ENCODE measurements around the gene GDPD4. TPM values are rescaled to one million over a fixed set of nuclear protein-coding genes. Genes with fewer than 3 reads are reported as not detected.

Gene GDPD4
- total RNA-seq, 4 donors from 2014 or later = not detected

DNA sequence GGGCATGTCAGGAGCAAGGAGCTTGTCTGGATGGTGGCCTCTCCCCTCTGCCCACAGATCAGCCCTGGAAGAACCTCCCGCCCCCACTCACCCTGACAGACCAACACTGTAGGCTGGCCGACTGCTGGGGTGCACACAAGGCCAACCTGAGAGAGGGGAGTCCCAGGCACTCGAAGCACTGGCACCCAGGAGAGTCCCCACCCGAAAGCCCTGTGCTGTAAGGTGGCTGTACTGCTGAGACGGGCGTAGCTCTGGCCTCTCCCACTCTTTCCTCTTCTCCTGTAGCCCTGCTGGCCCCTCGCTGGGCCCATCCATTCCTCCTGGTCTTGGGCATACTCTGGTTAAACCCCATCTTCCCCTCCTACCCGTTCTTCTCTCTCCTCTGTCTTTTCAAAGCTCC, 133.7 kb downstream of the GDPD4 start:
- H3K27ac ChIP-seq = no peak overlapping the region
- no peaks in the 10 kb centered on the region for H3K4me1 ChIP-seq
- H3K9me3 ChIP-seq = no peaks in the 10 kb centered on the region
- no peak for ATAC-seq
- no peak overlapping the region for H3K4me3 ChIP-seq
- H3K36me3 ChIP-seq = no peaks in the 10 kb centered on the region
- 88 to 90% methylated on average over 3 to 5 of the region's 8 CpGs for WGBS, 2 donors (ENCODE audit: low coverage in 1 of 2)
- TF ChIP-seq POLR2A (IDR thresholded peaks at IDR 0.05) = no peak
- TF ChIP-seq POLR2AphosphoS5 (IDR thresholded peaks at IDR 0.05) = no peak
- TF ChIP-seq, protein P1, sequence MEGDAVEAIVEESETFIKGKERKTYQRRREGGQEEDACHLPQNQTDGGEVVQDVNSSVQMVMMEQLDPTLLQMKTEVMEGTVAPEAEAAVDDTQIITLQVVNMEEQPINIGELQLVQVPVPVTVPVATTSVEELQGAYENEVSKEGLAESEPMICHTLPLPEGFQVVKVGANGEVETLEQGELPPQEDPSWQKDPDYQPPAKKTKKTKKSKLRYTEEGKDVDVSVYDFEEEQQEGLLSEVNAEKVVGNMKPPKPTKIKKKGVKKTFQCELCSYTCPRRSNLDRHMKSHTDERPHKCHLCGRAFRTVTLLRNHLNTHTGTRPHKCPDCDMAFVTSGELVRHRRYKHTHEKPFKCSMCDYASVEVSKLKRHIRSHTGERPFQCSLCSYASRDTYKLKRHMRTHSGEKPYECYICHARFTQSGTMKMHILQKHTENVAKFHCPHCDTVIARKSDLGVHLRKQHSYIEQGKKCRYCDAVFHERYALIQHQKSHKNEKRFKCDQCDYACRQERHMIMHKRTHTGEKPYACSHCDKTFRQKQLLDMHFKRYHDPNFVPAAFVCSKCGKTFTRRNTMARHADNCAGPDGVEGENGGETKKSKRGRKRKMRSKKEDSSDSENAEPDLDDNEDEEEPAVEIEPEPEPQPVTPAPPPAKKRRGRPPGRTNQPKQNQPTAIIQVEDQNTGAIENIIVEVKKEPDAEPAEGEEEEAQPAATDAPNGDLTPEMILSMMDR (IDR thresholded peaks at IDR 0.05) = no peak
- TF ChIP-seq EP300 (IDR thresholded peaks at IDR 0.05) = no peak
- H3K27me3 ChIP-seq = peaks cover 9% of the 10 kb centered on the region

DNA sequence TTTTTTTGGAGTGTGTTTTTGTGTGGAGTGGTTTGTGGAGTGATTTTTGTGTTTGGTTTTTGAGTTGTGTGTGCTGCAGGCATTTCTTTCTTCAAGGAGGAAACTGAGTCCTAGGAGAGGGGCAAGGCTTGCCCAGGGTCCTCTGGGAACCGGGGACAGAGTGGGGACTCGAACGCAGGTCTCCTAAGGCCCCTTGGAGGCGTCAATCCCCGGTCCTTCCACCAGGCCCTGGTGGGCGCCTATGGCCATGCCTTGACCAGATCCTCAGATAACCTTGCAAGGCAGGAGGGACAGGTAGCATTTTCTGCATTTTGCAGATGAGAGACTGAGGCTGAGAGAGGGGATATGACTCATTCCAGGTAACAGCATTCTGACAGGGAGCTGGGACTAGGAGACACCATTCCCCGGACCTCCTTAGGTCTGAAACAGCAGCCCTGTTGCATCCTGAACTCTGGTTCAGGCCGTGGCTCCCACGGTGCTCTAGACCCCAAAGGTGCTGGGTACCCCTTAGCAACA, 134.3 kb downstream of the GDPD4 start:
- H3K27ac ChIP-seq = no peak overlapping the region
- ATAC-seq = no peak
- H3K9me3 ChIP-seq = no peaks in the 10 kb centered on the region
- no peaks in the 10 kb centered on the region for H3K4me1 ChIP-seq
- 86 to 95% methylated on average over 3 of the region's 9 CpGs for WGBS, 2 donors (ENCODE audit: low coverage in 1 of 2)
- no peaks in the 10 kb centered on the region for H3K36me3 ChIP-seq
- no peak overlapping the region for H3K4me3 ChIP-seq
- TF ChIP-seq POLR2A (IDR thresholded peaks at IDR 0.05) = no peak
- no peak for TF ChIP-seq EP300 (IDR thresholded peaks at IDR 0.05)
- no peak for TF ChIP-seq POLR2AphosphoS5 (IDR thresholded peaks at IDR 0.05)
- TF ChIP-seq, protein P1 (IDR thresholded peaks at IDR 0.05) = no peak
- peaks cover 4% of the 10 kb centered on the region for H3K27me3 ChIP-seq

Other genes starting within 250 kb of the GDPD4 start
- gene CAPN5, start 234.7 kb downstream of the GDPD4 start, total RNA-seq = 1 to 10 TPM; 4.1 to 9.4 (median 7.7) TPM
- not detected for gene OMP, start 198.8 kb downstream of the GDPD4 start, total RNA-seq
- 10 to 100 TPM in 2 of 4 donors, 1 to 10 TPM in 2; 4.0 to 11.8 (median 8.7) TPM for gene MYO7A, start 173.4 kb downstream of the GDPD4 start, total RNA-seq
- 10 to 100 TPM; 29.8 to 48.1 (median 40.2) TPM for gene PAK1, start 172.4 kb upstream of the GDPD4 start, total RNA-seq